Heart right ventricle (tissue), 16 donors: ENCODE data around the gene KCNH3. TPM values are rescaled to one million over a fixed set of nuclear protein-coding genes. Genes with fewer than 3 reads are reported as not detected.

Source experiments
- ATAC-seq, 8 donors: fragments of 200-7000 bp; cut with Tn5 transposase; one replicate each; pipeline ENCODE4 v1.9.1; 2020; ENCODE audit warnings: mild to moderate bottlenecking in 8 of 8, moderate library complexity in 8 of 8, moderate number of reproducible peaks in 1 of 8
- DNase-seq, 2 donors: peaks; one replicate each; pipeline ENCODE4 v3.0.0-alpha.2; 2020
- H3K27ac ChIP-seq, 10 donors: fragments of 200-600 bp; sonication (generic) in 2 of 10; one replicate each; pipeline versions ENCODE4 v1.5.0 to v1.8.0; 2020 to 2022; ENCODE audit warnings: mild to moderate bottlenecking in 3 of 10
- H3K27me3 ChIP-seq, 7 donors: fragments of 200-600 bp; one replicate each; pipeline ENCODE4 v1.8.0; 2021 to 2022; ENCODE audit warnings: mild to moderate bottlenecking in 2 of 7
- H3K36me3 ChIP-seq, 9 donors: fragments of 200-600 bp; sonication (generic) in 1 of 9; one replicate each; pipeline versions ENCODE4 v1.5.0 to v1.8.0; 2020 to 2022; ENCODE audit warnings: mild to moderate bottlenecking in 2 of 9
- H3K4me1 ChIP-seq, 9 donors: fragments of 200-600 bp; sonication (generic) in 1 of 9; one replicate each; pipeline versions ENCODE4 v1.5.0 to v1.8.0; 2020 to 2022; ENCODE audit warnings: mild to moderate bottlenecking in 4 of 9
- H3K4me3 ChIP-seq, 10 donors: fragments of 200-600 bp; sonication (generic) in 2 of 10; one replicate each; pipeline versions ENCODE4 v1.5.0 to v1.8.0; 2020 to 2022; ENCODE audit warnings: mild to moderate bottlenecking in 7 of 10, moderate library complexity in 2 of 10
- H3K9me3 ChIP-seq, 11 donors: fragments of 200-600 bp in 10 of 11; sonication (generic) in 2 of 11; one replicate each; pipeline versions ENCODE4 v1.5.0 to v1.8.0; 2013 to 2022; ENCODE audit warnings: mild to moderate bottlenecking in 2 of 11, control low read depth in 1 of 11, moderate library complexity in 1 of 11
- CTCF ChIP-seq, 9 donors: fragments of 200-600 bp; sonication (generic) in 2 of 9; IDR thresholded peaks; one replicate each; pipeline versions ENCODE4 v1.5.0 to v1.8.0; 2021 to 2022; ENCODE audit warnings: antibody characterized with exemption in 9 of 9, mild to moderate bottlenecking in 5 of 9, moderate library complexity in 1 of 9
- WGBS, 2 donors: extraction: QIAGEN DNeasy Blood & Tissue Kit; methylation state at CpG; one replicate each; pipeline ENCODE4 v1.1.7; 2013; ENCODE audit warnings: inconsistent platforms in 1 of 2; 5-methylcytosine and 5-hydroxymethylcytosine counted together
- intact Hi-C, 10 donors: fragments of 100-400 bp; cut with DNase I; formaldehyde crosslinking; loops; one replicate each; pipeline versions ENCODE4 v1.11.1 to v1.14.2; 2022
- polyA plus RNA-seq, 2 donors: library from polyadenylated mRNA; stranded (reverse); fragments of 200-250 nt; gene quantifications; one replicate each; pipeline ENCODE4 v1.2.3, GENCODE V29; 2013
- total RNA-seq, 10 donors: library from RNA; stranded (reverse); fragmentation: NEBNext Ultra II Directional in 3 of 10; extraction: Animal tissue kit (Norgen Biotek cat#: 25700) in 3 of 10; gene quantifications; one replicate each; pipeline versions ENCODE4 v1.2.1 to v1.2.4, GENCODE V29; 2021 to 2023
- donor health status: Arrhythmogenic right ventricular cardiomyopathy.
- donor health status: ischemic (EF 13 %, LVEDD 7.1; RV severe dilation, severe dysfunction).
- donor health status: healthy with polysubstance abuse.
- donor health status: DM: no; HTN: yes; CAD: no.
- donor health status: DM: no; HTN: no; CAD: no.
- donor health status: ischemic (EF 25% LVEDD 6.9; RV normal size, moderate dysfunction).
- donor health status: ischemic (EF 25% LVEDD 5.7; RV mildly dilated, moderate dysfunction).
- donor health status: healthy.
- donor health status: DM: yes; HTN: yes; CAD: no.
- donor health status: Ischemic cardiomyopathy.
- donor health status: ischemic (EF 35%, LVEDD 5.7; RV mildly dilated, moderate dysfunction).
- donor health status: nonischemic (EF 11% LVEDD 7.7; RV severe dilation, severe dysfunction).
- donor health status: DM: yes; HTN: yes; CAD: no.
- donor health status: PGD.
- donor health status: ischemic (EF 29% LVEDD 5.4; RV normal size, mild dysfunction).
- donor health status: nonischemic (EF 23%, LVEDD 6.1; RV moderate dilation, normal function).

KCNH3 gene
- total and polyA plus RNA-seq, 12 donors, result 0.16 to 2.0 (median 0.26) TPM

- no peaks in the 10 kb centered on the region for H3K9me3 ChIP-seq
- H3K4me1 ChIP-seq, result peaks cover 0 to 36% (median 23%) of the 10 kb centered on the region in 9 donors
- H3K27ac ChIP-seq, result no peak overlapping the region
- ATAC-seq (peak in 3 of 8 donors; percentile 1 to 12 (median 5)), DNase-seq (no peak)
- intact Hi-C loops, result loop anchor here in 1 of 10 donors (5.0 kb wide), 1 partner anchor 731 kb away; the partner anchor contains the start of gene CACNB3
- peaks cover 0 to 61% (median 24%) of the 10 kb centered on the region in 7 donors for H3K27me3 ChIP-seq
- peak overlapping the region; percentile 21 to 55 (median 47) for H3K4me3 ChIP-seq
- H3K36me3 ChIP-seq, result no peaks in the 10 kb centered on the region
- 43 to 47% methylated on average over 8 of the region's 8 CpGs for WGBS, 2 donors
- no peak for TF ChIP-seq CTCF (IDR thresholded peaks at IDR 0.05)
Observed at GRCh38 chr12:49548481-49548821, 9.6 kb downstream of the KCNH3 start.

GRCh38 chr12:49548822-49549648 lies 10.2 kb downstream of the KCNH3 start:
- intact Hi-C loops, result loop anchor here in 1 of 10 donors (5.0 kb wide), 1 partner anchor 732 kb away; the partner anchor contains the start of gene CACNB3
- H3K27ac ChIP-seq, result no peak overlapping the region
- 6 to 9% methylated on average over 63 to 70 of the region's 70 CpGs for WGBS, 2 donors
- H3K27me3 ChIP-seq, result peaks cover 0 to 56% (median 24%) of the 10 kb centered on the region in 7 donors
- peak; percentile 18 to 57 (median 42) for ATAC-seq
- DNase-seq, result peak in 1 of 2 donors; percentile 54
- no peaks in the 10 kb centered on the region for H3K9me3 ChIP-seq
- peaks cover 0 to 36% (median 23%) of the 10 kb centered on the region in 9 donors for H3K4me1 ChIP-seq
- peak overlapping the region; percentile 21 to 55 (median 47) for H3K4me3 ChIP-seq
- peak in 8 of 9 donors; percentile 19 to 68 (median 52) for TF ChIP-seq CTCF (IDR thresholded peaks at IDR 0.05)
- H3K36me3 ChIP-seq, result no peaks in the 10 kb centered on the region

GRCh38 chr12:49549735-49550692 lies 11.2 kb downstream of the KCNH3 start:
- ATAC-seq, result peak in 1 of 8 donors; percentile 2
- no peaks in the 10 kb centered on the region for H3K36me3 ChIP-seq
- H3K27ac ChIP-seq, result no peak overlapping the region
- H3K4me1 ChIP-seq, result peaks cover 0 to 36% (median 23%) of the 10 kb centered on the region in 9 donors
- peaks cover 0 to 50% (median 24%) of the 10 kb centered on the region in 7 donors for H3K27me3 ChIP-seq
- 95 to 98% methylated on average over 28 of the region's 28 CpGs for WGBS, 2 donors
- intact Hi-C loops, result loop anchor here in 1 of 10 donors (5.0 kb wide), 1 partner anchor 733 kb away; the partner anchor contains the start of gene CACNB3
- H3K4me3 ChIP-seq, result peak overlapping the region in 7 of 10 donors; percentile 21 to 55 (median 46)
- TF ChIP-seq CTCF (IDR thresholded peaks at IDR 0.05), result no peak
- H3K9me3 ChIP-seq, result no peaks in the 10 kb centered on the region
- DNase-seq, result no peak
